K562 (cell line): Measurements from ENCODE around the gene UBALD2. TPM values are rescaled to one million over a fixed set of nuclear protein-coding genes. Genes with fewer than 3 reads are reported as not detected.

Experiments
- ASH1L ChIP-seq: fragments of 450-650 bp; IDR thresholded peaks from 2 replicates; pipeline ENCODE4 v1.6.1; 2018; ENCODE audit warnings: borderline replicate concordance, mild to moderate bottlenecking, low read depth; ENCODE audit not compliant: partially characterized antibody
- BRD9 ChIP-seq: fragments of 450-650 bp; IDR thresholded peaks from 2 replicates; pipeline ENCODE4 v1.6.1; 2018; ENCODE audit warnings: low read depth; ENCODE audit not compliant: partially characterized antibody
- CBX5 ChIP-seq: IDR thresholded peaks from 2 replicates; pipeline ENCODE4 v1.6.1; 2014; ENCODE audit warnings: low read depth, borderline replicate concordance
- ELF1 ChIP-seq: fragments of 200-800 bp; sonication (Bioruptor generic); IDR thresholded peaks from 2 replicates; pipeline ENCODE4 v1.6.1; 2016; ENCODE audit warnings: missing genetic modification characterization, missing compliant biosample characterization
- GATAD2B ChIP-seq: fragments of 450-650 bp; IDR thresholded peaks from 2 replicates; pipeline ENCODE4 v1.6.1; 2017; ENCODE audit warnings: mild to moderate bottlenecking, borderline replicate concordance
- HDAC2 ChIP-seq: fragments of 450-650 bp; IDR thresholded peaks from 2 replicates; pipeline ENCODE4 v1.6.1; 2016; ENCODE audit warnings: mild to moderate bottlenecking
- MNT ChIP-seq, 2 experiments: fragments of 450-650 bp; conservative IDR thresholded peaks; 2 replicates each; pipeline ENCODE4 v1.6.1; 2017; ENCODE audit warnings: mild to moderate bottlenecking in 2 of 2, moderate library complexity in 2 of 2
- NFRKB ChIP-seq: fragments of 450-650 bp; IDR thresholded peaks from 2 replicates; pipeline ENCODE4 v1.6.1; 2016; ENCODE audit warnings: low read depth
- NR4A1 ChIP-seq, 2 experiments: fragments of 250-450 bp in 1 of 2; fragments of 450-650 bp in 1 of 2; sonication (Bioruptor Pico) in 1 of 2; IDR thresholded peaks; 2 replicates each; pipeline versions ENCODE4 v1.4.0 to v1.6.1; 2016 to 2020; ENCODE audit warnings: mild to moderate bottlenecking in 2 of 2, missing compliant biosample characterization in 1 of 2, missing genetic modification characterization in 1 of 2, moderate library complexity in 1 of 2
- POLR2A ChIP-seq: fragments of 450-650 bp; conservative IDR thresholded peaks from 2 replicates; pipeline ENCODE4 v1.6.1; 2016
- RAD21 ChIP-seq, 2 experiments: fragments of 250-450 bp in 1 of 2; fragments of 450-650 bp in 1 of 2; sonication (Bioruptor Pico) in 1 of 2; formaldehyde crosslinking in 1 of 2; IDR thresholded peaks in 1 of 2; conservative IDR thresholded peaks in 1 of 2; 2 replicates each; pipeline versions ENCODE4 v1.4.0 to v1.8.0; 2020 to 2022; ENCODE audit warnings: mild to moderate bottlenecking in 2 of 2, moderate library complexity in 1 of 2
- SAFB ChIP-seq: fragments of 200-400 bp; formaldehyde crosslinking; IDR thresholded peaks from 2 replicates; pipeline ENCODE4 v1.6.1; 2017; ENCODE audit warnings: low read depth, low read length, borderline replicate concordance
- SLC30A9 ChIP-seq: fragments of 250-450 bp; sonication (Bioruptor Pico); IDR thresholded peaks from 2 replicates; pipeline ENCODE4 v1.8.0; 2022; ENCODE audit warnings: mild to moderate bottlenecking, moderate library complexity
- SMAD1 ChIP-seq: fragments of 150-350 bp; IDR thresholded peaks from 2 replicates; pipeline ENCODE4 v1.6.1; 2014; ENCODE audit warnings: low read length, low read depth; ENCODE audit not compliant: partially characterized antibody
- SMAD4 ChIP-seq: fragments of 250-450 bp; sonication (Bioruptor Pico); conservative IDR thresholded peaks from 2 replicates; pipeline ENCODE4 v1.8.0; 2021; ENCODE audit warnings: inconsistent platforms, mild to moderate bottlenecking, moderate library complexity
- ZC3H8 ChIP-seq: fragments of 450-650 bp; IDR thresholded peaks from 2 replicates; pipeline ENCODE4 v1.6.1; 2017
- ZNF3 ChIP-seq: fragments of 250-450 bp; sonication (Bioruptor Pico); IDR thresholded peaks from 2 replicates; pipeline ENCODE4 v1.5.0; 2021; ENCODE audit warnings: mild to moderate bottlenecking, moderate library complexity
- ZNF589 ChIP-seq: fragments of 200-800 bp; sonication (Bioruptor generic); IDR thresholded peaks from 2 replicates; pipeline ENCODE4 v1.6.1; 2016; ENCODE audit warnings: low read depth, missing genetic modification characterization, missing compliant biosample characterization
- polyA plus RNA-seq, 8 experiments: library from polyadenylated mRNA; depleted of rRNA in 4 of 8; stranded (reverse) in 5 of 8; unstranded in 3 of 8; fragments of >200 nt; fragmentation: Nextera tagmentation in 2 of 8; fragmentation: Illumina TruSeq in 1 of 8; extraction: Ambion mirVana in 2 of 8; extraction: Trizol in 1 of 8; gene quantifications; 2 replicates each; pipeline versions ENCODE4 v1.2.1 to v1.2.3, GENCODE V29; 2011 to 2014; ENCODE audit warnings: inconsistent platforms in 1 of 8, missing spikeins in 1 of 8
- total RNA-seq, 7 experiments: library from RNA; depleted of rRNA in 6 of 7; stranded (reverse); fragments of >200 nt in 6 of 7; fragmentation: Illumina TruSeq in 2 of 7; extraction: Trizol in 2 of 7; gene quantifications; 2 replicates each; pipeline versions ENCODE4 v1.2.1 to v1.2.3, GENCODE V29; 2011 to 2021; ENCODE audit warnings: low replicate concordance in 1 of 7
- TF ChIP-seq, protein P1 (sequence below): fragments of 450-650 bp; conservative IDR thresholded peaks from 2 replicates; pipeline ENCODE4 v1.6.1; 2016; ENCODE audit warnings: missing genetic modification characterization, low read depth, mild to moderate bottlenecking, control low read depth, missing compliant biosample characterization
- TF ChIP-seq, protein P2 (sequence below): fragments of 450-650 bp; formaldehyde crosslinking; conservative IDR thresholded peaks from 2 replicates; pipeline ENCODE4 v1.4.0; 2022; ENCODE audit warnings: mild to moderate bottlenecking, missing genetic modification characterization
- TF ChIP-seq, protein P3 (sequence below), 2 experiments: IDR thresholded peaks; 2 replicates each; pipeline ENCODE4 v1.6.1; 2012; ENCODE audit warnings: improper control_type of control experiment in 2 of 2, low read depth in 2 of 2, low read length in 2 of 2, borderline replicate concordance in 1 of 2

The UBALD2 gene
- total and polyA plus RNA-seq, 9 of the 15 experiments (the other 6 are each of a cell fraction or from before 2014, with no cell fraction given), result 2.3 to 94.1 (median 25.3) TPM

GRCh38 chr17:76240461-76241203 lies 24.5 kb upstream of the UBALD2 start, which contains the start of gene RNF157 (continued):
- TF ChIP-seq MNT (conservative IDR thresholded peaks at IDR 0.05) (peak; percentile 72 to 81; a peak in 2 of 4 replicates), GATAD2B (peak; percentile 61; the same call in 1 of the 2 replicates), SAFB (peak; percentile 94), CBX5 (no peak), SMAD4 (CRISPR knock-in tag) (no peak; the same call in 1 of the 2 replicates), SLC30A9 (no peak), ELF1 (tag) (no peak), ZNF3 (no peak), ZNF589 (CRISPR knock-in tag) (no peak), ASH1L (no peak), BRD9 (peak; percentile 85), NFRKB (peak; percentile 72; the same call in 1 of the 2 replicates), ZC3H8 (no peak), POLR2A (peak; percentile 79), RAD21 (CRISPR knock-in tag; conservative IDR thresholded peaks at IDR 0.05 in 1 of 2, IDR thresholded peaks at IDR 0.05 in 1 of 2) (peak in 1 of 2 experiments; percentile 4; a peak in 1 of 4 replicates), HDAC2 (peak; percentile 21; the same call in 1 of the 2 replicates), SMAD1 (no peak), NR4A1 (CRISPR knock-in tag; IDR thresholded peaks at IDR 0.05) (no peak), NR4A1 (tag; IDR thresholded peaks at IDR 0.05) (0 out of 2 replicates have a peak, but pooled peaks have one; percentile 39)
- TF ChIP-seq, protein P1, sequence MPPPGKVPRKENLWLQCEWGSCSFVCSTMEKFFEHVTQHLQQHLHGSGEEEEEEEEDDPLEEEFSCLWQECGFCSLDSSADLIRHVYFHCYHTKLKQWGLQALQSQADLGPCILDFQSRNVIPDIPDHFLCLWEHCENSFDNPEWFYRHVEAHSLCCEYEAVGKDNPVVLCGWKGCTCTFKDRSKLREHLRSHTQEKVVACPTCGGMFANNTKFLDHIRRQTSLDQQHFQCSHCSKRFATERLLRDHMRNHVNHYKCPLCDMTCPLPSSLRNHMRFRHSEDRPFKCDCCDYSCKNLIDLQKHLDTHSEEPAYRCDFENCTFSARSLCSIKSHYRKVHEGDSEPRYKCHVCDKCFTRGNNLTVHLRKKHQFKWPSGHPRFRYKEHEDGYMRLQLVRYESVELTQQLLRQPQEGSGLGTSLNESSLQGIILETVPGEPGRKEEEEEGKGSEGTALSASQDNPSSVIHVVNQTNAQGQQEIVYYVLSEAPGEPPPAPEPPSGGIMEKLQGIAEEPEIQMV (tag), result no peak
- TF ChIP-seq, protein P2, sequence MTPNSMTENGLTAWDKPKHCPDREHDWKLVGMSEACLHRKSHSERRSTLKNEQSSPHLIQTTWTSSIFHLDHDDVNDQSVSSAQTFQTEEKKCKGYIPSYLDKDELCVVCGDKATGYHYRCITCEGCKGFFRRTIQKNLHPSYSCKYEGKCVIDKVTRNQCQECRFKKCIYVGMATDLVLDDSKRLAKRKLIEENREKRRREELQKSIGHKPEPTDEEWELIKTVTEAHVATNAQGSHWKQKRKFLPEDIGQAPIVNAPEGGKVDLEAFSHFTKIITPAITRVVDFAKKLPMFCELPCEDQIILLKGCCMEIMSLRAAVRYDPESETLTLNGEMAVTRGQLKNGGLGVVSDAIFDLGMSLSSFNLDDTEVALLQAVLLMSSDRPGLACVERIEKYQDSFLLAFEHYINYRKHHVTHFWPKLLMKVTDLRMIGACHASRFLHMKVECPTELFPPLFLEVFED (CRISPR knock-in tag), result no peak; the same call in 1 of the 2 replicates
- TF ChIP-seq, protein P3, sequence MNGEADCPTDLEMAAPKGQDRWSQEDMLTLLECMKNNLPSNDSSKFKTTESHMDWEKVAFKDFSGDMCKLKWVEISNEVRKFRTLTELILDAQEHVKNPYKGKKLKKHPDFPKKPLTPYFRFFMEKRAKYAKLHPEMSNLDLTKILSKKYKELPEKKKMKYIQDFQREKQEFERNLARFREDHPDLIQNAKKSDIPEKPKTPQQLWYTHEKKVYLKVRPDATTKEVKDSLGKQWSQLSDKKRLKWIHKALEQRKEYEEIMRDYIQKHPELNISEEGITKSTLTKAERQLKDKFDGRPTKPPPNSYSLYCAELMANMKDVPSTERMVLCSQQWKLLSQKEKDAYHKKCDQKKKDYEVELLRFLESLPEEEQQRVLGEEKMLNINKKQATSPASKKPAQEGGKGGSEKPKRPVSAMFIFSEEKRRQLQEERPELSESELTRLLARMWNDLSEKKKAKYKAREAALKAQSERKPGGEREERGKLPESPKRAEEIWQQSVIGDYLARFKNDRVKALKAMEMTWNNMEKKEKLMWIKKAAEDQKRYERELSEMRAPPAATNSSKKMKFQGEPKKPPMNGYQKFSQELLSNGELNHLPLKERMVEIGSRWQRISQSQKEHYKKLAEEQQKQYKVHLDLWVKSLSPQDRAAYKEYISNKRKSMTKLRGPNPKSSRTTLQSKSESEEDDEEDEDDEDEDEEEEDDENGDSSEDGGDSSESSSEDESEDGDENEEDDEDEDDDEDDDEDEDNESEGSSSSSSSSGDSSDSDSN (IDR thresholded peaks at IDR 0.05; ENCODE audit: borderline replicate concordance in 1 of 2, low read depth in 2 of 2, low read length in 2 of 2), result peak; percentile 70 to 79; a peak in 3 of 4 replicates
